Osteocyte (in vitro differentiated cells): ENCODE results near the gene TRAF3. TPM values are rescaled to one million over a fixed set of nuclear protein-coding genes. Genes with fewer than 3 reads are reported as not detected.
"Not testable (repeated sequence)": the region's sequence is repeated elsewhere in the genome, so short reads cannot be mapped to it uniquely, and the experiment has no call there.

ENCODE experiments used
- DNase-seq: peaks from one replicate; pipeline ENCODE4 v3.0.0; 2021; ENCODE audit warnings: mixed read lengths; ENCODE audit not compliant: unreplicated experiment; ENCODE audit errors: extremely low spot score
- H3K27ac Mint-ChIP-seq: one replicate; pipeline ENCODE4 v1.8.0; 2021; ENCODE audit warnings: mild to moderate bottlenecking, mixed read lengths; ENCODE audit not compliant: unreplicated experiment
- H3K27me3 Mint-ChIP-seq: one replicate; pipeline ENCODE4 v1.8.0; 2021; ENCODE audit warnings: mixed read lengths; ENCODE audit not compliant: unreplicated experiment
- H3K36me3 Mint-ChIP-seq: one replicate; pipeline ENCODE4 v1.8.0; 2021; ENCODE audit warnings: mixed read lengths; ENCODE audit not compliant: unreplicated experiment
- H3K4me1 Mint-ChIP-seq: one replicate; pipeline ENCODE4 v1.8.0; 2021; ENCODE audit warnings: mixed read lengths; ENCODE audit not compliant: unreplicated experiment
- H3K4me3 Mint-ChIP-seq: one replicate; pipeline ENCODE4 v1.8.0; 2021; ENCODE audit warnings: mild to moderate bottlenecking, moderate library complexity, mixed read lengths; ENCODE audit not compliant: unreplicated experiment
- H3K9me3 Mint-ChIP-seq: one replicate; pipeline ENCODE4 v1.8.0; 2021; ENCODE audit warnings: mixed read lengths; ENCODE audit not compliant: unreplicated experiment
- CTCF ChIP-seq: fragments of 200-600 bp; sonication (generic); IDR thresholded peaks from 2 replicates; pipeline ENCODE4 v1.5.0; 2021; ENCODE audit warnings: antibody characterized with exemption, mild to moderate bottlenecking, moderate library complexity
- total RNA-seq: library from RNA; stranded (reverse); gene quantifications from 2 replicates; pipeline ENCODE4 v1.2.1, GENCODE V29; 2021

Gene TRAF3
- total RNA-seq, 1 donor from 2014 or later: 15.9 TPM

- H3K4me1 Mint-ChIP-seq: peaks cover 16% of the 10 kb centered on the region
- DNase-seq: no peak
- H3K9me3 Mint-ChIP-seq: no peaks in the 10 kb centered on the region
- H3K27ac Mint-ChIP-seq: no peak overlapping the region
- no peaks in the 10 kb centered on the region for H3K27me3 Mint-ChIP-seq
- H3K4me3 Mint-ChIP-seq: no peak overlapping the region
- peaks cover 7% of the 10 kb centered on the region for H3K36me3 Mint-ChIP-seq
- no peak for TF ChIP-seq CTCF
Measured at GRCh38 chr14:102875652-102876051, 98.4 kb downstream of the TRAF3 start.

- peaks cover 16% of the 10 kb centered on the region for H3K4me1 Mint-ChIP-seq
- H3K4me3 Mint-ChIP-seq, DNase-seq, H3K27ac Mint-ChIP-seq, H3K9me3 Mint-ChIP-seq, H3K27me3 Mint-ChIP-seq, H3K36me3 Mint-ChIP-seq: not testable (repeated sequence)
Measured at GRCh38 chr14:102877511-102877910, 100.3 kb downstream of the TRAF3 start.

GRCh38 chr14:102878174-102878969 lies 101.1 kb downstream of the TRAF3 start:
- H3K4me3 Mint-ChIP-seq: no peak overlapping the region
- H3K27me3 Mint-ChIP-seq: no peaks in the 10 kb centered on the region
- H3K27ac Mint-ChIP-seq: no peak overlapping the region
- peaks cover 6% of the 10 kb centered on the region for H3K36me3 Mint-ChIP-seq
- no peak for DNase-seq
- peaks cover 16% of the 10 kb centered on the region for H3K4me1 Mint-ChIP-seq
- H3K9me3 Mint-ChIP-seq: no peaks in the 10 kb centered on the region
- no peak for TF ChIP-seq CTCF

- H3K27me3 Mint-ChIP-seq: no peaks in the 10 kb centered on the region
- H3K9me3 Mint-ChIP-seq: no peaks in the 10 kb centered on the region
- no peak overlapping the region for H3K27ac Mint-ChIP-seq
- DNase-seq: no peak
- no peak overlapping the region for H3K4me3 Mint-ChIP-seq
- no peak for TF ChIP-seq CTCF
- H3K36me3 Mint-ChIP-seq: peaks cover 6% of the 10 kb centered on the region
- H3K4me1 Mint-ChIP-seq: peaks cover 16% of the 10 kb centered on the region
Measured at GRCh38 chr14:102878970-102879460, 101.8 kb downstream of the TRAF3 start.

- Mint-ChIP-seq H3K27me3 (no peaks in the 10 kb centered on the region), H3K36me3 (peaks cover 15% of the 10 kb centered on the region), H3K4me1 (peaks cover 2% of the 10 kb centered on the region), H3K4me3 (no peak overlapping the region), H3K27ac (no peak overlapping the region), H3K9me3 (no peaks in the 10 kb centered on the region)
- no peak for TF ChIP-seq CTCF
- DNase-seq: peak; percentile 7
Measured at GRCh38 chr14:102882226-102882906, 105.1 kb downstream of the TRAF3 start.
